Stimulated activated CD8-positive, alpha-beta memory T cell treated with anti-CD3 and anti-CD28 coated beads, Interleukin-4, amount 100 ng/mL, for 4 hours (primary cell): ENCODE measurements around the gene ELAPOR2.
"Not testable (repeated sequence)": the region's sequence is repeated elsewhere in the genome, so short reads cannot be mapped to it uniquely, and the experiment has no call there.

Experiments
- DNase-seq, 2 donors: peaks; one replicate each; pipeline ENCODE4 v3.0.0-alpha.2; 2020; ENCODE audit warnings: low read depth in 2 of 2, low spot score in 1 of 2

Gene ELAPOR2, protein sequence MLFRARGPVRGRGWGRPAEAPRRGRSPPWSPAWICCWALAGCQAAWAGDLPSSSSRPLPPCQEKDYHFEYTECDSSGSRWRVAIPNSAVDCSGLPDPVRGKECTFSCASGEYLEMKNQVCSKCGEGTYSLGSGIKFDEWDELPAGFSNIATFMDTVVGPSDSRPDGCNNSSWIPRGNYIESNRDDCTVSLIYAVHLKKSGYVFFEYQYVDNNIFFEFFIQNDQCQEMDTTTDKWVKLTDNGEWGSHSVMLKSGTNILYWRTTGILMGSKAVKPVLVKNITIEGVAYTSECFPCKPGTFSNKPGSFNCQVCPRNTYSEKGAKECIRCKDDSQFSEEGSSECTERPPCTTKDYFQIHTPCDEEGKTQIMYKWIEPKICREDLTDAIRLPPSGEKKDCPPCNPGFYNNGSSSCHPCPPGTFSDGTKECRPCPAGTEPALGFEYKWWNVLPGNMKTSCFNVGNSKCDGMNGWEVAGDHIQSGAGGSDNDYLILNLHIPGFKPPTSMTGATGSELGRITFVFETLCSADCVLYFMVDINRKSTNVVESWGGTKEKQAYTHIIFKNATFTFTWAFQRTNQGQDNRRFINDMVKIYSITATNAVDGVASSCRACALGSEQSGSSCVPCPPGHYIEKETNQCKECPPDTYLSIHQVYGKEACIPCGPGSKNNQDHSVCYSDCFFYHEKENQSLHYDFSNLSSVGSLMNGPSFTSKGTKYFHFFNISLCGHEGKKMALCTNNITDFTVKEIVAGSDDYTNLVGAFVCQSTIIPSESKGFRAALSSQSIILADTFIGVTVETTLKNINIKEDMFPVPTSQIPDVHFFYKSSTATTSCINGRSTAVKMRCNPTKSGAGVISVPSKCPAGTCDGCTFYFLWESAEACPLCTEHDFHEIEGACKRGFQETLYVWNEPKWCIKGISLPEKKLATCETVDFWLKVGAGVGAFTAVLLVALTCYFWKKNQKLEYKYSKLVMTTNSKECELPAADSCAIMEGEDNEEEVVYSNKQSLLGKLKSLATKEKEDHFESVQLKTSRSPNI

DNA sequence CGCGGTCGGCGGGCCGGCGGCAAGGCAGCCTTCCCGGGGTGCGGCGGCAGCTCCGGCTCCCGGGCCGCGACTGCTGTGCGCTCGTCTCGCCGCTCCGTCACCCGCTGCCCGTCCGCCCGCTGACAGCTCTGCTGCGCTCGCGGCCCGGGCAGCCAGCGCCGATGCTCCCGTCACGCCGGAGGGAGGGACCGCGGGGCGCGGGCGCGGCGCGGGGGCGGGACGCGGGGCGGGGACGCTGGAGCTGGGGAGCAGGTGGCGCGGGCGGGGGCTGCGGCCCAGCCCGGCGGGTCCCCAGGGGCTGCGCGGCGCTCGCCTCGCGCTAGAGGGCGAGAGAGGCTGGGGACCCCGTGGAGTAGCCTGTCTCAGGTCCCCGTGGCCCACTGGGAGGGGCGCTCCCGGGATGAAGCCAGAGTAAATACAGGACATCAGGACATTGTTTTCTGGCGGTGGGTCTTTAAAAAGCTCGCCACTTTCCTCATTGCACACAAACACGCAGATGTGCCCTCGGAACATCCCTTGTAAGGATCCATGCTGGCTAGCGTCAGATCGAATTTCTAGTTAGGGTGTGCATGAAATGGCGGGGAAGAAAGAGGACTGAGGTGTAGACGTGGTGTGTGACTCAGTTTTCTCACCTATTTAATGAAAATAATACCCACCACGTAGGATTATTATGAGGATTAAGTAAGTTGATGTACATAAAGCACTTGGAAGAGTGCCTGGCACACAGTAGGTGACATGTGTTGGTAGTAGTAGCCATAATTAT lies at the start of gene ELAPOR2:
ELAPOR2 (minus strand) TSS at position 130 of the 763 bp plus-strand sequence. CDS start 141 bp downstream, outside the sequence.
- DNase-seq, result peak; percentile 58 to 65

DNA sequence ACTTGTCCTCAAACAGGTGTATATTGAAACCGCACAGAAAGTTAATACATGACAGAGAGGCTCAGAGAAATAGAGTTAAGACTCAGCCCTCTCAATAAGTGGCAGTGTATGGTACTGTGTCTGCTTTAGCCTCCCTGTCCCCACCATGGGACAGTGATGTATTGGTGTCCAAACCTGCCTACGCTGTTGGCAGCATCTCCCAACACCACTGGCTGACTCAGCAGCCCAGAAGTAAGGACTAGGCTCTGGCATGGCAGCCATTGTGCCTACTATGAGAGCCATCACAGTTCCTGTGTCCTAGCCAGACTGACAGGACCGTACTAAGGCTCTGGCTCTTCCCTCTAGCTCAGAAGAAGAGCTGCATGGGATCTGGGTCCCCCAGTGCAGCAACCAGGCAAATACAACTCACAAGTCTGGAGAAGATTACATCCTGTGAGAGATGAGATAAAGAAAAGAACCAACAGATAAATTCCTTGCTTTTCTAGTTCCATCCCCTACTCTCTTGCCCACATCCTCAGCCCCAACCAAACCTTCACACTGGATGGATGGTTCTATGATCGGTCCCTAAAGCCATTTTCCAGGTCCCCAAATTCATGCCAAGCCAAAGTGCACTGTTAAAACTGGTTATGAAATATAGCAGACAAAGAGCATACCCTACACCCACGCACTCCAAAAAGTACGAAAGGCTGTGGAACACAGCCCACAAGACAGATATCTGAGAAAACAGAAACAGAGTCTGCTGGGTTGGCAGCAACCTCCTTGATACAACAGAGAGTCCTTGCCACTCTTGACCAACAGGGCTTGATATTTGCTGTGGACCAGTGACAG lies 48.7 kb upstream of the ELAPOR2 start:
- no peak for DNase-seq

DNA sequence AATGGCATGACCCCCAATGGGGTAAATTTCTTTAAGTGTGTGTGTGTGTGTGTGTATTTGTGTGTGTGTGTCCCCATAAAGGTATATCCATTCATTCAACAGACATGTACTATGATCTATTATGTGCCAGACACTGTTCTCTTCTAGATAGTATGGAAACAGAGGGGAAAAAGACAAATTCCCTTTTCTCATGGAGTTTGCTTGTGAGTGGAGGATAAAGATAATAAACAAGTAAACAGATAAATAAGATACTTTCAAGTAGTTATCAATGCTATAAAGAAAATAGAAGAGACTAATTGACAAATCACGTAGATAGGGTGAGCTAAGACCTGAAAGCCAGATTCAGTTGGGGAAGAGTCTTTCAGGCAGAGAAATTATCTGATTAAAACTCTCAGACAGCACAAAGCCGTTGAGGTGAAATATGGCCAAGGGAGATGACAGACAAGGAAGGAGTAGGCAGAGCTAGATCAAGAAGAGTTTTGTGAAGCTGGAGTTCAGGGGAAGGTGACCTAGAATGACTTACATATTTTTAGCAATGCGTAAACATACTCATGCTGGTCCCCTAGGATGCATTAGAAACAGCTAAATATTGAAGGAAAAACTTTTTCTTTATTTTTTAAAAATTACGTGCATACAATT lies 47.6 kb upstream of the ELAPOR2 start:
- DNase-seq, result no peak

DNA sequence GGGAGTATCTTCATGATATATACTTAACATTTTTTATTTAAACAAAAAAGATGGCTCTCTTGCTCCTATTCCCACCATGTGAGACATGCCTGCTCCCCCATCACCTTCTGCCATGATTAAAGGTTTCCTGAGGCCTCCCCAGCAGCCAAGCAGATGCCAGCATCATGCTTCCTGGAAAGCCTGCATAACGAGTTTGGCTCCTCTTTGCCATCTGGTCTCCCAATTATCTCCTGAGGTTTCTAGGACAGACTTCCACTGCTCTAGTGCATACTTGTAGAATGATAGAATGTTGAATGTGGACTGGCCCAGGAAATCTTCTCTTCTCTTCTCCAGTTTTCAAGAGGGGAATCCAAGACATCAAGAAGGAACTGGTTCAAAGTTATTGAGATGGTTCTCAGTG lies 45.9 kb upstream of the ELAPOR2 start:
- DNase-seq, result no peak

DNA sequence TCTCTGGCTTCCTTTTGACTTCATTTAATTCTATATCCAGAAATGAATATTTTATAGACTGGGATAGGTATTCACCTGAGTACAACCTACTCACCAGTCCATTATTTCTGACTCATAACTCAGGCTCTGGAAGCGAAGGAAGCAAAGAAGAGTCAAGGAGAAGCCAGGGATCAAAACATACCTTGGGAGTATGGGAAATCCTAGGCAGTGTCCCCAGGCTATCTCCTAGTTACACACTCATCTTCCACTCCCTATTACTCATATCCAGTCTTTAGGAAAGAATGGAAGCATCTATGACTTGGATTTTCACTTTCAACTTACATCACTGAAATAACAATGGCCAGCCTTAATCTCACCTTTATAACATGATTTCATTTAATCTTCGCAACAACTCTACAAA lies 40.9 kb upstream of the ELAPOR2 start:
- DNase-seq, result no peak

DNA sequence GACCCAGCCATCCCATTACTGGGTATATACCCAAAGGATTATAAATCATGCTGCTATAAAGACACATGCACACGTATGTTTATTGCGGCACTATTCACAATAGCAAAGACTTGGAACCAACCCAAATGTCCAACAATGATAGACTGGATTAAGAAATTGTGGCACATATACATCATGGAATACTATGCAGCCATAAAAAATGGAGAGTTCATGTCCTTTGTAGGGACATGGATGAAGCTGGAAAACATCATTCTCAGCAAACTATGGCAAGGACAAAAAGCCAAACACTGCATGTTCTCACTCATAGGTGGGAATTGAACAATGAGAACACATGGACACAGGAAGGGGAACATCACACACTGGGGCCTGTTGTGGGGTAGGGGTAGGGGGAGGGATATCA lies 37.9 kb upstream of the ELAPOR2 start:
- not testable (repeated sequence) for DNase-seq

DNA sequence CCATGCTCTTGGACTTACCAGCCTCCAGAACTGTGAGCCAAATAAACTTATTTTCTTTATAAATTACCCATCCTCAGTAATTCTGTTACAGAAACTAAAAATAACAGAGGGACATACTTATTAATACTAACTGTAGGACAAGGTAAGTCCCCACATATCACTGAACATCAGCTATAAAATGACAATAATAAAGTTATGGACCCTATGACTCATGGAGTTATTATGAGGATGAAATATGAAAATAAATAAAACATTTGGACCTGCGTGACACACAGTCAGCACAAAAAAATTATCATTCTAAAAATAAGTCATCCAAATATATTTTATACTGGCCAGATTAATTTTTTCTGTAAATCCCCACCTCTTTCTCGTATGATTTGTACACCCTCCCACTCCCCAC lies 34.9 kb upstream of the ELAPOR2 start:
- DNase-seq, result no peak

DNA sequence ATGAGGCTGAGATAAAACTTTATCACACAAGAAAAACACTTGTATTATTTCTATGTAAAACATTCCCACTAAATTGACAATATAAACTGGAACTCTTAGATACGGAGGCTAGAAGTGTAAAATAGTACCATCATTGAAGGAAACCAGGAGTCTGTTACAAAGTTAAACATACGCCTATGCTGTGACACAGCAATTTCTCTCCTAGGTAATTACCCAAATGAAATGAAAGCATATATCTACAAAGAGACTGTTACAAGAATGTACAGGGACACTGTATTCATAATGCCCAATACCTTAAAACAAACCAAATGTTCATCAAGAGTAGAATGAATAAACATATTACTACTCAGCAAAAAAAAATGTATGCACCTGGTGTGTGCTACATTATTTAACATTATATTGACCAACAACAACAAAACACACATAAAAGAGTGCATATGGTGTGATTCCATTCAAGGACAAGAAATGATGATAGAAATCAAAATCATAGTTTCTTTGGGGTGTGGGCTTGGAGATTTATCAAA lies 33.2 kb upstream of the ELAPOR2 start:
- no peak for DNase-seq

DNA sequence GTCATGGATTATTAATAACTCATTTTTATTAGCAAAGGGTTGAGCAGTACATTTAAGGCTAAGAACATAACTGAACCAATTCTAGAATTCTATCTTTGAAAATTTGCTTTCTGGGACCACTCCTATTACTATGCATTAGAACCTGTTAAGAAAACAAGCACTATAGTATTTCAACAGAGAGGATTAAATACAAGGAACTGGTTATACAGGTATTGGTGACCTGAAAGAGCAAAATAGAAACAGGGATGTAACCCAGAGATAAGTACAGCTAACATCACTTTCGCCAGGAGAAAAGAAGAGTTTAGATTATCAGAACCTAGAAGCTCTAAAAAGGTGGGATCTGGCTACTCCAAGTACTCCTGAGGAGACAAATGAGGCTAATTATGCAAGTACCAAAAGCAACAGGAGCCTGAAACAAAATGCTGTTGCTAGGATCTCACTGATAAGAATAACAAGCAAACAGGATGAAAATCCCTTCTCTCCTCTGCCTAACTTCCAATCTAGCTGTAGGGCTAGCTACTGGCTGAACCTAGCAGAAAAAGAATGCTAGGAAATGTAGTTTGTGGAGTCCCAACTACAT lies 32.1 kb upstream of the ELAPOR2 start:
- DNase-seq, result no peak

DNA sequence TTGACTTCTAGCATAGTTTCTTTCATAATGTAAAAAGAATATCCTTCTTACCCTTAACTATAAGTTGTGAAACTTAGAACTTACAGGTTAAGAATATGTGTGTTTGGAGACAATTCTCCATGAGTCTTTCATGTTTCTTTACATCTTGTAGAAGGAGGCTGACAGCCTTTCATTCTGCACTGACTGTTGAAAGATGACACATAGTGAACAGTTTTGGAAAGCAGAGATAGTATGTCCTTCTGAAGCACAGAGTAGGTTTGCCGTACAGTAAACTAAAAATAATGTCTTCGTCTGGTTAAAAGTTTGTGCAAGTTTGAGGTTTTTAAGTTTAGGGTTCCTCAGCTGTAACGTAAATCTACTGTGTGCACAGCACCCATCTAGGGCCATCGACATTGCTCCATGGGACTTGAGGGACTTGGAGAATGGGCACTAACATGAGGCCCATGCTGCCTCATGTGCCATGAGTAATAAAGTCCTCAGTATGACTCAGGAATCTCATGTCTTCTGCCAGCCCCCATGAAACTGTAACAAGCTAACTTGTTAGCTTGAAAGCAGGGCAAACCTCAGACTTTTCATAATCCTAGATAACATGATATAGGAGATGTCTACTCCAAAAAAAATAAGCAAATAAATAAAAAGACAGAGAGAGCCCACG lies 24.5 kb upstream of the ELAPOR2 start:
- DNase-seq, result no peak

DNA sequence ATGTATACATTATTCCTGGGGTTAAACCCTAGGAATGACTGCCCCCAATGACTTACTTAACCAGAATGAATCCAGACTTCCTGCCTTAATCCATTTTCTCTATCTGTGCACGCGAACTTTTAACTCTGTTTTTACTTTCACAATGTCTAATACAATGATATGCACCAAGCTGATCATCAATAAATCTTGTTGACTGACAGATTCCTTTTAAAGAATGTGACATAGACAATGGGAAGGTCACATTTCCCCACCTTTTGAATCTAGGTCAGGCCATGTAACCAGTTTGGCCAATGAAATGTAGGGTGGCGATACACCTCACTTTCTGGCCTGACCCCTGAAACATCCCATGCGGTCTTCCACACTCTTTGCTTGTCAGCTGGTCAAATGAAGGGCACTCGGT lies 23.2 kb upstream of the ELAPOR2 start:
- DNase-seq, result no peak

DNA sequence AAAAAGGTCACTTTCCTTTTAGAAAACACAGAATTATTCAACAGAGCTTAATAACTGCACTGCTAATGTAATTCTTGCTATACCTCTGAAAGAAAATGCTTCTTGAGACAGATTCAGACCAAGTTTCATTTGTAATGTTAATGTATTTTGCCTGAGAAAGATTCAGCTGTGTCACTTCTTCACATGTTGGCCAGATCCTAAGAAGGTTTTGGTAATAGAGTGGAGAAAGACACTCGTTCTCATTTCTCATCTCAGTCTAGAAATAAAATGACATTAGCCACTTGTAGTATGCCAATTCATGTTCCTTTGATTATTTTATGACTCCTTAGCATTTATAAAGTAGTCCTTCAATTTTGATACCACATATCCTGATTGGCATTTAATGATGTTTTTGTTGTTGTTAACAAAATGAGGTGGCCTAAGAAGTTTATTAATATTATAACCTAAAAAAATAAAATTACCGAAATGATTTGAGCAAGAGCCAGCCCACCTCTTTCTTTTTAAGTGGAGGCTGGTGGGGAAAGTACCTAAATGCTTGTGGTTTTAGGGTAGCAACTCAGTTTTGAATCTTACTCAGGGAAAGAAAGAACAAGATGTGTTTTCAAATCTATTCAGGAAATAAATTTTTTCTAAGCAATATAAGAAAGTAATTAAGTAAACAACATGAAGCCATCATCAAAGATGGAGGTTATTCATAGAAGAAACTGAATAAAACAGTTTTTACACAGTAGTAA lies 16.4 kb upstream of the ELAPOR2 start:
- no peak for DNase-seq

DNA sequence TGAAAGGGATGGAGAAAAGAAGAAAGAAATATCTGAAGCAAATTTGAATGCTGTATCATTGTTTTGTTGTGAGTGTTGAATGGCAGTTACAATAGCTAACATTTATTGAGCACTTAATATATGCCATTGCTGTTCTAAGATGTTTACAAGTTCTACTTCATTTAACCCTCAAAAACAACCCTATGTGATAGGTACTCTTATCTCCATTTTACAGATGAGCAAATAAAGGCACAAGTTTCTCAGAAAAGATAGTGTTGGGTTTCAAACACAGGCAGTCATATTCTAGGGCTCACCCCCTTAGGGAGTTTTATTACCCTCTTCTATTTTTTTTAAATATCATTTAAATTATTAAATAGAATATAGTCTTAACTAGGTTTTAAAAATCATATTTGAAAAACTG lies 8.3 kb upstream of the ELAPOR2 start:
- DNase-seq, result no peak

DNA sequence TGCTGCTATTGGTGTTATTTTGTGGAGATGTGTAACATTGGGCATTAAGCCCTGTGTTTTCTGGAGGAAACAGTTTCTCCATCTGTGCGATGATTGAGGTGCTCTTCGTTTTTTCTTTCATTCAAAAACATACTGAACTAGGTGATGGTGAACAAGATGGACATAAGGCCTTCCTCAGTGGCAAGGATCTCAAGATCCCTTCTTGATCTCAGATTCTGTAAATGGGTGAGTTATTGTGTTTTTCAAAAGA lies 759 bp upstream of the ELAPOR2 start:
- no peak for DNase-seq

DNA sequence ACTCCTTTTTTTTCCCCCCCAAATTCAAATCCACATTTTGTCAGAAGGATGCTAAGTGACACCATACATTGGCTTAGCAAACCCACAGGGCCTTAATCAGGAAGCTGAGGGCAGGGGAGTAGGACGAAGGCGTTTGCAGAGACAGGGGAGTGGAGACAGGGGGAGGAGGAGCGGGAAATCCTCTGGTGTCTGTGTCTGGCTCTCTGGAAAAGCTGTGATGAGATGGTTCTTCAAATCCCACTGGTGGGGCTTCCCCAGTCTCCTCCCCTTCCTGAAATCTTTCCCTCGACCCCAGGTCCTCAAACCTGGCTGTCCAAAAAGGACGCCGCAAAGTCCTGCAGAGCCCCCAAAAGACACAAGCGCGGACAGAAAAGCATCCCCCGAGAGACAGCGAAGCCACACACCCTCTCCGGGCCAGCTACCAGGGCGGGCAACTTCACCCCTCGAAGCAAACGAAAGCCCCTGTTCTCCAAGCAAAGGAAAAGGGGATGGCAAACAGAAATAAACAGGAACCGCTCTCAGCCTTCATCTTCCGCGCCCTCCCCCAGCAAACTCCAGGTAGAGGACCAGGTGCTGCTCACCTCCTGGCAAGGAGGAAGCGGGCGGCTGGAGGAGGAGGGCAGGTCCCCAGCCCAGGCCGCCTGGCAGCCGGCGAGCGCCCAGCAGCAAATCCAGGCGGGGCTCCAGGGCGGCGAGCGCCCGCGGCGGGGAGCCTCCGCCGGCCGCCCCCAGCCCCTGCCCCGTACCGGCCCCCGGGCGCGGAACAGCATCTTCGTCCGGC lies 520 bp downstream of the ELAPOR2 start:
- no peak for DNase-seq

DNA sequence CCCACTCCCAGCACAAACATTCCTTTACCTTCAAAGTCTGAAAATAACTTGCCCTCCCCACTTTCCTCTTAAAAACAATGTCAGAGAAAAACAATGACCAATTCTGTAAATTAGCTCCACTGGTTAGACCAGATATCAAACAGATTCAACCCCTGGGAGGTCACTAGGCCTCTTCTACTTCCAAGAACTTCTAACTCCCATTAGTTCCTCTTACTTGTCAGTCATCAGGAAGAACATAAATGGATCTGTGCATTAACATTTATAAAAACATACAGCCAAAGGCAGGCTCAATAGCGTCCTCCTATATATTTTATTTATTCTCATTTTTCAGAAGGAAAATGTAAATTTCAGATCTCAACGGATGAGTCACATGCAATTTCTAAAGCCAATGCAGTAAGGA lies 2.2 kb downstream of the ELAPOR2 start:
- DNase-seq, result no peak

DNA sequence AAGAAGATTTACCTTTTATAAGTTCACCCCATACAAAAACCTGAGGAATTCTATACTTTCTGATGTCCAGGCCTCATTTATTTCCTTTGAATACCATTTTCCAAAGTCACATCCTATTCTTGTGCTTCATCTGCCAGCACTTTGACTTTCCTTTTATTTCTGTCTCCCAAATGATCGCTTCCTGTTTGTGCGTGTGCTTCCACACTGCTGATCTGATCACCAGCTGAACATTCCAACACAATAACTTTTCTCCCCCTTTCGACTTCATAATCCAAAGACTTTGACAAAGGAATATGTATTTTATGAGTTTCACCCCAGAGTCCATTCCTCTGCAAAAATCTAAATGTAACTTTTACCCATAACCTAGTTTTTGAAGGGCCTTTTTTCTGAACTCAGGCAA lies 3.1 kb downstream of the ELAPOR2 start:
- DNase-seq, result no peak

DNA sequence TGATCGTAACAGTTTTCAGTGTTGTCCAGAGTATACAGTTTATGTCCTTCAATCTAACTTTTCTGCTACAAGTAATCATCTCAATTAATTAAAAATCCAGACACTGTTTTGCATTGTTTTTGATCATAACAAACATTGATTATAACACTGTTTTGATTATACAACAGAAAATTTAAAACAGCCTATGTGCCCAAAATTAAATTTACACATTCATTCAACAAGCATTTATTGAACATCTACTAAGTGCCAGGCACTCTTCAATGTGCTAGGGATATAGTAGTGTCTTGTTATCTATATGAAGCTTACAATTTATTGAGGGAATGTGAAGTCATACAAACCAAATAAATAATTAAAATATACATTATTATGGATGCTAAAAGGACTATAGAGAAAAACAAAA lies 10.6 kb downstream of the ELAPOR2 start:
- DNase-seq, result no peak
